Aorta (tissue), 5 donors: ENCODE results near the gene SLC44A3. TPM values are rescaled to one million over a fixed set of nuclear protein-coding genes. Genes with fewer than 3 reads are reported as not detected.

Experiments used
- ATAC-seq: fragments of 200-7000 bp; cut with Tn5 transposase; one replicate; pipeline ENCODE4 v1.9.1; 2022; ENCODE audit warnings: moderate library complexity; ENCODE audit not compliant: low FRiP score
- DNase-seq, 2 donors: peaks; one replicate each; pipeline ENCODE4 v3.0.0-alpha.2; 2020
- H3K27ac ChIP-seq, 2 donors: one replicate each; pipeline ENCODE4 v1.5.1; 2013; ENCODE audit warnings: low read length in 2 of 2, mild to moderate bottlenecking in 2 of 2, moderate library complexity in 2 of 2, control low read depth in 1 of 2, inconsistent platforms in 1 of 2, low read depth in 1 of 2
- H3K27me3 ChIP-seq, 2 donors: one replicate each; pipeline ENCODE4 v1.6.1; 2013; ENCODE audit warnings: control low read depth in 1 of 2, low read length in 1 of 2, mild to moderate bottlenecking in 1 of 2, moderate library complexity in 1 of 2; ENCODE audit not compliant: insufficient read depth in 2 of 2, control insufficient read depth in 1 of 2
- H3K36me3 ChIP-seq, 2 donors: one replicate each; pipeline ENCODE4 v1.6.1; 2013; ENCODE audit warnings: control low read depth in 1 of 2, low read length in 1 of 2, mild to moderate bottlenecking in 1 of 2; ENCODE audit not compliant: insufficient read depth in 2 of 2, control insufficient read depth in 1 of 2
- H3K4me1 ChIP-seq, 2 donors: one replicate each; pipeline ENCODE4 v1.6.1; 2013; ENCODE audit warnings: low read length in 2 of 2, control low read depth in 1 of 2, mild to moderate bottlenecking in 1 of 2, moderate library complexity in 1 of 2; ENCODE audit not compliant: insufficient read depth in 2 of 2, control insufficient read depth in 1 of 2
- H3K4me3 ChIP-seq, 2 donors: one replicate each; pipeline ENCODE4 v1.5.1; 2013; ENCODE audit warnings: low read length in 2 of 2, control low read depth in 1 of 2, mild to moderate bottlenecking in 1 of 2
- H3K9me3 ChIP-seq: one replicate; pipeline ENCODE4 v1.6.1; 2013; ENCODE audit warnings: mild to moderate bottlenecking, low read length; ENCODE audit not compliant: control insufficient read depth
- WGBS, 2 donors: extraction: QIAGEN DNeasy Blood & Tissue Kit; methylation state at CpG; one replicate each; pipeline ENCODE4 v1.1.7; 2013; 5-methylcytosine and 5-hydroxymethylcytosine counted together
- intact Hi-C, 2 donors: fragments of 100-400 bp; cut with DNase I; formaldehyde crosslinking; loops; one replicate each; pipeline versions ENCODE4 v1.14.2 to v1.15.0; 2022
- polyA plus RNA-seq, 2 donors: library from polyadenylated mRNA; stranded (reverse); fragments of 200-250 nt; gene quantifications; one replicate each; pipeline ENCODE4 v1.2.3, GENCODE V29; 2013
- total RNA-seq, 2 donors: library from RNA; stranded (reverse); fragmentation: NEBNext Ultra II Directional; extraction: Animal tissue kit (Norgen Biotek cat#: 25700); gene quantifications; one replicate each; pipeline ENCODE4 v1.2.1, GENCODE V29; 2021
- donor health status: healthy with polysubstance abuse.
- donor health status: Bipolar disorder and iron deficiency.
- donor health status: DM: no; HTN: no; CAD: no.
- donor health status: DM: no; HTN: no; CAD: no.
- donor health status: DM: yes; HTN: yes; CAD: no.

SLC44A3 gene
- total and polyA plus RNA-seq, 4 donors: 2.3 to 7.2 (median 4.3) TPM

GRCh38 chr1:94905207-94905606 lies 85.0 kb downstream of the SLC44A3 start:
- Histone ChIP-seq H3K4me3 (no peak overlapping the region), H3K27ac (no peak overlapping the region), H3K27me3 (no peaks in the 10 kb centered on the region), H3K9me3 (no peaks in the 10 kb centered on the region), H3K4me1 (peaks cover 2 to 5% of the 10 kb centered on the region in 2 donors), H3K36me3 (peaks cover 0 to 3% of the 10 kb centered on the region in 2 donors)
- ATAC-seq: no peak
- intact Hi-C loops: no loop called here
- no peak for DNase-seq
- WGBS, 2 donors: 91 to 93% methylated on average over 4 of the region's 4 CpGs

DNA sequence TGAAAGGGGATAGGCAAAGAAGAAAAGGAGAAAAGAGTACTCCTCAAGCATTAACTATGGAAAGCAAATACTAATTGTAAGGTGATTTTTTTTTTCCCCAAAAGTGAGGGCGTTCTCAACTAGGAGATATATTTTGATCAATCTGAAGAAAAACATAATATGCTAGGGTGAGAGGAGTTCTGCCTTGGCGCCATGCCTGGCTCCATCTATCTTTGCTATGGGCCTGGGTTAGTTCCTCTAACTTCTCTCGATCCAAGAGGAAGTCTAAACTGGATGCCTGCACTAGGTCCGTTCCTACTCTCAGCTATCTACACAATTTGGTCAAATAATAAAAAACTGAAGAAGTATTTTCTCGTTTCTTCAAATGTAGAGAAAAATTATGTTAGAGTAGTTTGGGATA lies 86.2 kb downstream of the SLC44A3 start:
- DNase-seq: no peak
- intact Hi-C loops: no loop called here
- WGBS, 2 donors: 33 to 60% methylated on average over 5 of the region's 5 CpGs

DNA sequence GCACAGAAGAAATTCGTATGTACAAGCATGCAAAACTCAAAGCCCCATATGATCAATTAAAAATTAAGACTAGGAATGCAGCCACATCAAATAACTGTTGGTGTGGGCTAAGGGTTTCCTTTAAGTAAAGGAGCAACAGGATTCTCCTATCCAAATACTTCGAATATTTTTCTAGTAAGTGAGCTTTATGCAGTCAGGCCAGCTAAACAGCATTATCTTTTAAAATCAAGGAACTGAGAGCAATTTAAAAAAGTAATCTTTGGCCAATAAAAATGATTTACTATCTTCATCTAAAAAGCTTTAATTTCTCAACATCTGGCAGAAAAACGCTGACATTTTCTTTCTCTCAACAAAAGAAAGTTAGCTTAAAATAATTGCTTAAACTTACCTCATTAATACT lies 87.0 kb downstream of the SLC44A3 start:
- DNase-seq (no peak), ATAC-seq (no peak)
- H3K27me3 ChIP-seq: no peaks in the 10 kb centered on the region
- no peaks in the 10 kb centered on the region for H3K9me3 ChIP-seq
- peaks cover 0 to 8% of the 10 kb centered on the region in 2 donors for H3K4me1 ChIP-seq
- intact Hi-C loops: no loop called here
- no peak overlapping the region for H3K27ac ChIP-seq
- no peaks in the 10 kb centered on the region for H3K36me3 ChIP-seq
- no peak overlapping the region for H3K4me3 ChIP-seq
- 52 to 60% methylated on average over 3 of the region's 3 CpGs for WGBS, 2 donors

More for the DNA sequence above, 86.2 kb downstream of the SLC44A3 start:
- no peak overlapping the region for H3K4me3 ChIP-seq
- H3K27me3 ChIP-seq: no peaks in the 10 kb centered on the region
- no peak overlapping the region for H3K27ac ChIP-seq
- no peak for ATAC-seq
- peaks cover 0 to 3% of the 10 kb centered on the region in 2 donors for H3K36me3 ChIP-seq
- no peaks in the 10 kb centered on the region for H3K9me3 ChIP-seq
- peaks cover 0 to 5% of the 10 kb centered on the region in 2 donors for H3K4me1 ChIP-seq

GRCh38 chr1:94908190-94908589 lies 88.0 kb downstream of the SLC44A3 start:
- ATAC-seq (no peak), DNase-seq (no peak)
- Histone ChIP-seq H3K27me3 (no peaks in the 10 kb centered on the region), H3K4me1 (peaks cover 5 to 15% of the 10 kb centered on the region in 2 donors), H3K4me3 (no peak overlapping the region), H3K9me3 (no peaks in the 10 kb centered on the region), H3K36me3 (no peaks in the 10 kb centered on the region), H3K27ac (no peak overlapping the region)
- intact Hi-C loops: no loop called here
- WGBS, 2 donors: 92 to 94% methylated on average over 7 of the region's 7 CpGs

- no peak for DNase-seq
- ATAC-seq: no peak
- Histone ChIP-seq H3K27me3 (no peaks in the 10 kb centered on the region), H3K4me3 (no peak overlapping the region), H3K27ac (no peak overlapping the region), H3K4me1 (peaks cover 5 to 18% of the 10 kb centered on the region in 2 donors), H3K9me3 (no peaks in the 10 kb centered on the region), H3K36me3 (no peaks in the 10 kb centered on the region)
- WGBS, 2 donors: 89 to 92% methylated on average over 2 of the region's 2 CpGs
- intact Hi-C loops: no loop called here
Observed at GRCh38 chr1:94908965-94909364, 88.8 kb downstream of the SLC44A3 start.

DNA sequence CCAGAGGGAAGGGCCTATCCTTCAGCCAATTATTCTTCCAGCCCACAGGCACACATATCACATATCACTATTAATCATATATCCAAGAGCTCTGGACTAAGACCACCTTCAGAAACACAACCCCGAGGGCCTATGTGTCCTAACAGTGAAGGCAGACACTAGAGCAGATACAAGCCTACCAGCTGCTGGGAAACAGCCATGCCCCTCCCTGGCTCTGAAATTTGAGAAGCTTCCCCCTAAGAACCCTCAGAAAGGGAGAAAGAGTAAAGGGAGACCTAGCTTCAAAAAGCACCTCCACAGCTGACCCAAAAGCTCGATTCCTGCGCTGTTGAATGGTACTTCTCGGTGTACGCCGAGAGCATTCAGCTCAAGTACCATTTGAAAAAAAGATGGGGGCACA lies 89.3 kb downstream of the SLC44A3 start:
- Histone ChIP-seq H3K27ac (no peak overlapping the region), H3K36me3 (no peaks in the 10 kb centered on the region), H3K4me1 (peaks cover 5 to 19% of the 10 kb centered on the region in 2 donors), H3K4me3 (no peak overlapping the region), H3K27me3 (no peaks in the 10 kb centered on the region), H3K9me3 (no peaks in the 10 kb centered on the region)
- ATAC-seq: no peak
- no peak for DNase-seq
- intact Hi-C loops: no loop called here
- WGBS, 2 donors: 70 to 73% methylated on average over 6 of the region's 6 CpGs

- Histone ChIP-seq H3K36me3 (no peaks in the 10 kb centered on the region), H3K4me3 (no peak overlapping the region), H3K27me3 (no peaks in the 10 kb centered on the region), H3K4me1 (peaks cover 5 to 25% of the 10 kb centered on the region in 2 donors), H3K27ac (peak overlapping the region in 1 of 2 donors; percentile 23), H3K9me3 (no peaks in the 10 kb centered on the region)
- DNase-seq (no peak), ATAC-seq (peak; percentile 26)
- intact Hi-C loops: no loop called here
- WGBS, 2 donors: 40 to 45% methylated on average over 9 of the region's 9 CpGs
Observed at GRCh38 chr1:94912263-94913184, 92.4 kb downstream of the SLC44A3 start.

- intact Hi-C loops: no loop called here
- Histone ChIP-seq H3K36me3 (no peaks in the 10 kb centered on the region), H3K4me3 (no peak overlapping the region), H3K27ac (no peak overlapping the region), H3K27me3 (no peaks in the 10 kb centered on the region), H3K9me3 (no peaks in the 10 kb centered on the region), H3K4me1 (peaks cover 5 to 27% of the 10 kb centered on the region in 2 donors)
- 72 to 76% methylated on average over 6 of the region's 6 CpGs for WGBS, 2 donors
- DNase-seq (no peak), ATAC-seq (no peak)
Observed at GRCh38 chr1:94917251-94917650, 97.1 kb downstream of the SLC44A3 start.
